Gastroesophageal sphincter (tissue), 3 donors: ENCODE data around the gene EPAS1.

Source experiments
- POLR2A ChIP-seq, 2 donors: fragments of 450-650 bp; IDR thresholded peaks; one replicate each; pipeline ENCODE4 v1.6.1; 2017; ENCODE audit warnings: antibody characterized with exemption in 2 of 2, mild to moderate bottlenecking in 2 of 2, moderate library complexity in 1 of 2
- TF ChIP-seq, protein P1 (sequence below), 4 experiments: fragments of 200-600 bp in 2 of 4; fragments of 450-650 bp in 2 of 4; sonication (generic) in 1 of 4; IDR thresholded peaks; one replicate each; pipeline ENCODE4 v1.5.1; 2017 to 2019; ENCODE audit warnings: antibody characterized with exemption in 4 of 4, mild to moderate bottlenecking in 2 of 4, moderate library complexity in 2 of 4

DNA sequence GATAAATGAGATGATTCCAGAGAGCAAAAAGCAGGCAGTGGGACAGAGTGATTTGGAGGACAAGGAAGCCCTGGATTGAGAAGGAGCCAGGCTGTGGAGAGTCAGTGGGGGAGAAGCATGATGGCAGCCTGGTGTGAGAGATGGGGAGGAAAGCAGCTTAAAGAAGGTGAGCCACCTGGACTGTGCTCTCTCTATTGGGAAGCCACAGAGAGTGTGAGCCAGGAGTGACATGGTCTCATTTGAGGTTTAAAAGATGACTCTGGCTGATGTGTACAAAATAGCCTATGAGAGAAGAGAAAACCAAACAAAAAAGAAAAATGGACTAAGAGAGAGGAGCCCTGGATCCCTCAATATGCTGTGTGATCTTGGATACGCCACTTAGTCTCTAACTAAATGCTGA lies 12.9 kb upstream of the EPAS1 start:
- TF ChIP-seq, protein P1, sequence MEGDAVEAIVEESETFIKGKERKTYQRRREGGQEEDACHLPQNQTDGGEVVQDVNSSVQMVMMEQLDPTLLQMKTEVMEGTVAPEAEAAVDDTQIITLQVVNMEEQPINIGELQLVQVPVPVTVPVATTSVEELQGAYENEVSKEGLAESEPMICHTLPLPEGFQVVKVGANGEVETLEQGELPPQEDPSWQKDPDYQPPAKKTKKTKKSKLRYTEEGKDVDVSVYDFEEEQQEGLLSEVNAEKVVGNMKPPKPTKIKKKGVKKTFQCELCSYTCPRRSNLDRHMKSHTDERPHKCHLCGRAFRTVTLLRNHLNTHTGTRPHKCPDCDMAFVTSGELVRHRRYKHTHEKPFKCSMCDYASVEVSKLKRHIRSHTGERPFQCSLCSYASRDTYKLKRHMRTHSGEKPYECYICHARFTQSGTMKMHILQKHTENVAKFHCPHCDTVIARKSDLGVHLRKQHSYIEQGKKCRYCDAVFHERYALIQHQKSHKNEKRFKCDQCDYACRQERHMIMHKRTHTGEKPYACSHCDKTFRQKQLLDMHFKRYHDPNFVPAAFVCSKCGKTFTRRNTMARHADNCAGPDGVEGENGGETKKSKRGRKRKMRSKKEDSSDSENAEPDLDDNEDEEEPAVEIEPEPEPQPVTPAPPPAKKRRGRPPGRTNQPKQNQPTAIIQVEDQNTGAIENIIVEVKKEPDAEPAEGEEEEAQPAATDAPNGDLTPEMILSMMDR (IDR thresholded peaks at IDR 0.05): no peak
- TF ChIP-seq POLR2A (IDR thresholded peaks at IDR 0.05): no peak
